HS-27A (cell line): Measurements from ENCODE around the gene ZDHHC20.

Experiments used
- DNase-seq: peaks from one replicate; pipeline ENCODE4 v3.0.0-alpha.2; 2012; ENCODE audit warnings: low read depth, missing footprints

Gene ZDHHC20

DNA sequence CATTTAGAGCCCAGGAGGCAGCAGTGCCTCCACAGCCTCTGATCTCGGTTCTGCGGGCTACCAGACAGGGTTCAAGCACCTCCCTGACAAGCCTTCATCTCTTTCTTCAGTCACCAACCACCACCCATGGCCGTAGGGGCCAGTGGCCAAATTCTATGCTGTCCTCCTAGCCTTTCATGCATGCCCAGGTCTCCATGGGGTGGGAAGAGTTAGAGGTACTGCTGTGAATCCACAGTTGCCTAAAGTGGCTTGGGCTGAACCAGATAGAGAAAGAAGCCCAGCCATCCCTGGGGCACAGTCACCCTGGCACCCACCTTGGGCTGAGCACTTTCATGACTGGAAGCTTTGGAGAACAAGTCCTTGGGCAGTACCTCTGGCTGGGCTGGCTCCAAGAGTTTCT lies 97.4 kb downstream of the ZDHHC20 start:
- DNase-seq: no peak

DNA sequence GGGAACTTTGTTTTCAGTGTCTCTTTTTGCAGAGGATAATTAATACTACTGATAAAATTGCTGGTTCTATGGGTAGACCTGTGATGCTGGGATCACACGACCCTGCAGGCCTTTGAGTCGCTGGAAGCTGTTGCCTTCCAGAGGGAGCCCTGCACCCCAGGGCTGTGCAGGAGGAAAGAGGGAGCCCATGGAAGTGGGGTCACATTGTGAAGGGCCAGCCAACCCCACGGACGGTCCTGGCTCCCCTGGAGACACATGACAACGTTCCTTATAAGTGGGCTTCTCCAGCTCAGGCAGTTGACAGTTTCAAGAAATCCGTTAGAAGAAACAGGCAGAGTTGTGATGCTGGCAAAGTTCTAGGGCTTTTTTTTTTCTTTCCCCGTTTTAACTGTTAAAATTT lies 98.0 kb downstream of the ZDHHC20 start:
- no peak for DNase-seq

DNA sequence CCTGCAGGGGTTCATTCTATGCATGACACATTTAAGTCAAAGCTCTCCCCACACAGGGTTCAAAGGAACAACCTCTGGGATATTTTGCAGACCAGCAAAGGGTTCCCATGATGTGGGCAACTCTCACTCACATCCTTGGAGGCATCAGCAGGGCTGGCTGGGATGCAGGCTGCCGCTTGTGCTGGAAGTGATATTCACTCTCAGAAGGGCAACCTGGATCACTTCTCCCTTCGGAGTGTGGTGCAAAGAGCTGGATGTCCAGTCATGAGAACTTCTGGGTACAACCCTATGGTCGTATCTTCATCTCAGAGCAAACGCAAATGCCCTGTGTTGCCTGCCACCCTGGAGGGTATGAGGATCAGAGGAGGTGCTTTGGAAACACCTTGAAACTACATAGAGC lies 98.6 kb downstream of the ZDHHC20 start:
- no peak for DNase-seq

DNA sequence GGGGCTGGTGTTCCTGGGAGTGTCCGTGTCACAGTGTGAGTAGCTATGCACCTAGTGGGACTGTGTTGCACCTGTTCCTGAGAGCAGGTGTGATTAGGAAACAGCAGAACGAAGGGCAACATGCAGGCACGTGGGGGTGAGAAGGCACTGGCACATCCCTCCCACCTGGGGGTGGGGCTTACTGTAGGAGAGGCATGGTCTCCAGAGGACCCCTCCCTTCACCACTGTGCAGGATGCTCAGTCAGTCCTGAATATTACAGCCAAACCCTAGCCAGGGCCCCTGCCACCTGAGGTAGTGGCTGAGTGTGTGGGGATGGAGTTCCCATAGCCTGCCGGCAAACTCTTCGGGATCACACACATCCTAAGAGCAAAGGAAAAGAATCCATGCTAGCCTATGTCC lies 99.2 kb downstream of the ZDHHC20 start:
- no peak for DNase-seq

DNA sequence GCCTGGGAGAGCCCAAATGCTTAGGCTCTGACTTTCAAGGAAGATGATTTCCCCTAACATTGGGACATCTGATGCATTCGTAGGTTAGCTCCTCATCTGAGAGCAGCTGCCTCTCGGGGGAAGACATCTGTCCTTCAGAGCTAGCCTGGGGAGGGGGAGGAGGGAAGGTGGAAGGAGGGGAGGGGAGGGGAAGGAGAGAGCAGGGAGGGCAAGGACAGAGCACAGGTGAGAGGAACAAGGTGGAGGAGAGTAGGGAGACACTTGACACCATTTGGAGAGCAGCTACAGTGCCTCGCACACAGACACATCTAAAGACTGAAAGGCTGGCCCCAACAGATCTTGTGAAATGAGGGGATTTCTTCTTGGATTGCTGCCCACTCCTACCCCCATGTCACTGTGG lies 103.8 kb downstream of the ZDHHC20 start:
- no peak for DNase-seq

DNA sequence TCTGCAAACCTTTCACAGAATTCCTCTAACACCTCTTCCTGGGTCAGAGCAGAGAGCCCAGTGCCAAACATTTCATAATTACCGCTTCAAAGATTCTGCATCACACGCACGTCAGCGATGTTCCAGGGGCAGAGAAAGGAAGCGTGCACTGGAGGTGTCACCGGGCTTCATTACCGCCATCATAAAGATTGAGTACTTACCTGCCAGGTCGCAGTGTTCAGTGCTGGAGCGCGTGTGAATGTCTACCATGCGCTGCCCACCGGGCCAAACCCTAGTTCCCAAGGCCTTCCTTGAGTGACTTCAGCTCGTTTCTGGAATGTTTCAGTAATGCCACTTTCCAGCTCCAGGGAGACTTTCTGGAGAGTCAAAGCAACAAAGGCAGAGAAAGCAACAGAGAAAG lies 104.4 kb downstream of the ZDHHC20 start:
- DNase-seq: no peak

DNA sequence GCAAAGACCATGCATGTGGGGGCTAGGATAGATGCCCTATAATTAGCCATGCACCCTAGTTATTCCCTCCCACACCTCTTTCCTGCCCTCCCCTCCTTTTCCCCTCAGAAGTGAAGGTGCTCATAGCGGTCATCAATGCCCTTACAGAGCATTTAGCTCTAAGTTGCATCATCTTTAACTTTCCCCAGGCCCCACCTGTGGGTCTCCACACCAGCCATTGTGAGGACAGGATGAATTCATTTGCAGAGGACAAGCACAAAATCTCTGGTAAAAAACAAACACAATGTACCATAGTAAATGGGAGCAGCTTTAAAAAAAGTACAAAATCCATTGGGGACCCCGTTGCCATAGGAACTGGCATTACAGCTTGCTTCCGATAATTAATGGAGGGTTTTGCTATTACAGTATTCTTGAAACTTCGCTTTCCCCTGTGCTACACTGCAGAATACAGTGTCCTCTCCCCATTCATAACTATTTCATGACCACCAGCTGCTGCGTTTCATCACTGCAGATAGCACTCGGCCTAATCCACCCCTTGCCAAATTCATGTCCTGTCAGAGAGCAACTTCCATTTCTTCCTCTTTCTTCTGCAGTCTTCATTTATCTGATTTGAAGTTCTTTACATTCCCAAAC lies 110.5 kb downstream of the ZDHHC20 start:
- DNase-seq: no peak

DNA sequence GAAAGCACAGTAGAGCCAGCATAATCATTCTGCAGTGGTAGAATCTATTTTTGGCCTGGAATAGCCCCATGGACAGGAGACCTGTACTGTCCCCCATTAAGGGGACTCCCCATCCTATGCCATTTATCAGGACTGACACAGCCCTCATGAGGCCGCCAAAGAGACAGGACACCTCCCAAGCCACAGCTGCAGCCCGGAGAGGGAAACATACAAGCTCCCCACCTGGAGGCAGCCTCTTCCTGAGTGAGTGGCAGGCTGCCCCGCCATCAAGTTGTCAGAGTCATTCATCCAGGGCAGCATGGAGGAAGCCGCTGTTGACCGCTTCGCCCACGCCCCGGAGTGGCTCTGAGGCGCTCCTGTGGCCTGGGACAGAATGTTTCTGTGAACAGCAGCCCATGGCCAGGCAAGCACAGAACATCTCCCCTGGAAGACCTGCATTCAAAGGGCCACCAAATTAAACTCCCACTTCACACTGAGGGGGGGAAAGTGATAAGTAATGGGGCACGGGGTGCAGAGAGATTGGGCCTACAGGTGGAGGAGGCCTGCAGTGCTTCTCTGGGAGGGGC lies 111.3 kb downstream of the ZDHHC20 start:
- DNase-seq: no peak

DNA sequence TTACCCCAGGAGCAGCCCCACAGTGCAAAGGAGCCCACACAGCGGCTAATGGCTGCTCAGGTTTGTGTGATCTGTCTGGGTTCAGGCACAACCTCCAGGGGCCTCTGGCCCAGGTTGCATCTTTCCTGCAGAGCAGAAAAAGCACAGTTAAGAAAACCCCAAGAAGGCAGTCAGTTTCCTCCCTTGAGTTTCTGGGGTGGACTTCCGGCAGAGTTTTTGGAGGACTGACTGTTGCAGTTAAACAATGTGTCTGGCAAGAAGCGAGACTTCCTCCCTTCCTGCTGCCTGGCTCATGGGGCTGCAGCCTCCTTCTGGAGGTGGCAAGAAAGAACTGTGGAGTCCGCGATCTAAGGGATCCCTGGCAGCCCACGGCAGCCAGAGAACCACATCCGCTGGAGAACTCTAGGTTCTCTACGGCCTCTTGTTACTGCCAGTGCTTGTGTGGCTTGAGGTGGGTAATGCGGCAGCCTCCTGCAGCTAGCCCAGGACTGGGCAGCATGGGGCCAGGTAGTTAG lies 114.4 kb downstream of the ZDHHC20 start:
- no peak for DNase-seq

DNA sequence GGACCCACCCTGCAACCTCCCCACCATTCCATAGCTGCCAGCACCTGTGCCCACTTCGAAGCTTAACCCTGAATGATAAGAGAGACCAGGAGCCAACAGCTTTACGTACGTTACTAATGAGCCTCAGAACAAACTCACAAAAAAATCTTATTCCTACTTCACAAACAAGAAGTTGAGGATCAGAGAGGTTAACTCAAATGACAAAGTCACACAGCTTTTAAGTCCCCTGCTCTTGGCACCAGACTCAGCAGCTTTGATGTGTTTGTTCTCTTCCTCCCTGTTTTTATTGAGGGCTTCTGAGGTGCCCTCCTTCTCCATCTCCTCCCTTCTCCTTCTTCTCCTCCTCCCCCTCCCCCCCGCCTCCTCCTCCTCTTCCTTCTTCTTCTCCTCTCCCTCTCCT lies 115.4 kb downstream of the ZDHHC20 start:
- DNase-seq: no peak

DNA sequence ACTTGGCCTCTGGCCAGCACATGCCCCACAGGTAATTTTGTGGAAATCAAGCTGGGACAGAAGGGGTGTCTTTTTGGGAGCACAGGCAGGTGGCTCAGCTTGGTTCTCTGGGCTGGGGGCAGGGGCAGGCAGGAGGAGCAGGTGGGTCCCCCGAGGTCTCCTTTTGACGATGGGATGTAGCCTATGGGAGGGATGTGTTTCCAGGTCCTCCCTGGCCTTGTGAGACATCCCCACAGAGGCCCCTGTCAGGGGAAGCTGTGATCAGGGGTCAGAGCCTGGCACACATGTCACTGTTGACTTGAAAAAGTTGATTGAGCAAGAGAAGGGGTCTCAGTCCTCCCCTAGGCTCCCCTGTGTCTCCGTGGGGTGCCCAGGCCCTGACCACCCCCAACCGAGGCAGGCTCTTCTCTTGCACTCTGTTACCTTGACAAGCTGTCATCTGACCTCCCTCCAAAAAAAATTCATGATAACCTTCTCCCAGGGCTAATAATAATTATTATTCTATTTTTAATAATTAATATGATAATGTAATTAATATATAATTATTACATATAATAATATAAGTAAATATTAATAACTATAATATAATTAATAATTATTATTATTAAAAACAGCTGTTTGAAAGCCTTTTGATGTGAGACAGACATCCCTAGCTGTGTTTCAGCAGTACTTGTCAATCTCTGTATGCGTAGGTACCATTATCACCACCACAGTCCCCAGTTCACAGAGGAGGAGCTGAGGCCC lies 116.2 kb downstream of the ZDHHC20 start:
- no peak for DNase-seq

DNA sequence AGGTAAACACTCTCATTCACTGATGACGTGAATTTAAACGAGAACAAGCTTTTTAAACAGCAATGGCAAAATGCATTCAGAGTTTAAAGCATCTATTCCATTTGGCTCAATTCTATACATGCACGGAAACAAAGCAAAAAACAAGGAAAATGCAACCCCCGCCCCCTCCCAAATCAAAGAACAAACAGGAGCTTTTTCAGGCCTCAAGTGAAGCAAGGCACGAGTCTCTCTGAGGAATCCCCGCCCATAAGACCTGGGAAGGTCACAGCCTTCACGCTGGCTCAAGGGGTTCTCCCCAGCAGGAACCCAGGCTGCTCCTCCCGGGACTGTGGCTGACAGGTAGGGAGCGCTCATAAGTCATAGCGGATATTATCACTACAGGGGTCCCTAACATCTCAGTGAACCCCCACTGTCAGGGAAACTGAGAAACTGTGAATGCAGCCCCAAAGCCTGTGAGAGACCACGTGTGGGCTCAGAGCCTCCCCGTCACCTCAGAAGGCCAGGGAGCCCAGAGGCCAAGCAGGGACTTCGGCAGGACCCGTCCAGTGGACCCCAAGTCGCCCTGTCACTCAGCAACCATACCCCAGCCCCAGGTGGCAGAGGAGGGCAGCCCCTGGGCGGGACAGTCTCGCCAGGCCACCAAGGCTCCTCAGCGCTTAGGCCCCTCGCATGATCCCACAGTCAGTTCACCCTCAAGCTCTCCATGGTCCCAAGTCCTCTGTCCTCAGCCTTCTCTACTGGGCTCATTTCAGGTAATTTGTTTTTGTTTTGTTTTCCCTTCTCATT lies 117.3 kb downstream of the ZDHHC20 start:
- DNase-seq: no peak

DNA sequence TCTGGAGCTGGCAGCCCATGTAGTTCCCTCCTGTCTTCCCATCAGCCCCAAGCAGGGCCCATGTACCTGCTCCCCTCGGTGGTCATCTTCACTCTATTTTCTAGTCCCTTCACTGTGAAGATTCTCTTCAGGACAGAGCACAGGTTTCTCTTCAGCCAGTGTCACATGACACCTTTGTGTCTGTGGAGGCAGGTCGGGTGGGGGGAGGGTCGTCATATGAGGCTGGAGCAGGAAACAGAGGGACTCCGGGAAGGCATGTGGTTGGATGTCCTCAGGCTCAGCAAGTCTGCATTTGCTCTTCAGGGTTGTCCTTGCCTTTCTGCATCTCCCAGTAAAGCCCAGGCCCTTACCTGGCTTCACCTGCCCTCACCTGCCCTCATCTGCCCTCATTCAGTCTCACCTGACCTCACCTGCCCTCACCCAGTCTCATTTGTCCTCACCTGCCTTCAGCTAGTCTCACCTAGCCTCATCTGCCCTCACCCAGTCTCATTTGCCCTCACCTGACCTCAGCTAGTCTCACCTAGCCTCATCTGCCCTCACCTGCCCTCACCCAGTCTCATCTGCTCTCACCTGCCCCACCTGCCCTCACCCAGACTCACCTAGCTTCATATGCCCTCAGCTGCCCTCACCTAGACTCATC lies 120.3 kb downstream of the ZDHHC20 start:
- DNase-seq: no peak

DNA sequence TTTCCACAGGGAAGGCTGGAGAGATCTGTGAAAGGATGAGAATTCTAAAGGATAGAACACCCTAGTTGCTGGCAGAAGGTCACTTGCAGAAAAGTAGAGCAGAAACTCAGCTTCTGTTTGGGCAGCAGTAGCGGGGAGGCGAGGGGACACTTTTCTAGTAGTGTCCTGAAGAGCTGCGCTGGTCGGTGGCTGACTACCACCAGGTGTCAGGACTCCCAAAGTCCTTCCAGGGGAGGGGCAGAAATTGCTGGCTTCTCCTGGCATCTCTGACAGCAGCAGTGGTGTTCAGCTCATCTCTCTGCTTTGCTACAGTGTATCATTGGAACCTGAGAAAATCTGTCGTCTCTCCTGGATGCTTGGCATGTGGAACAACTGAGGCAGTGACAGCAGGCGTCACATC lies 120.9 kb downstream of the ZDHHC20 start:
- no peak for DNase-seq

DNA sequence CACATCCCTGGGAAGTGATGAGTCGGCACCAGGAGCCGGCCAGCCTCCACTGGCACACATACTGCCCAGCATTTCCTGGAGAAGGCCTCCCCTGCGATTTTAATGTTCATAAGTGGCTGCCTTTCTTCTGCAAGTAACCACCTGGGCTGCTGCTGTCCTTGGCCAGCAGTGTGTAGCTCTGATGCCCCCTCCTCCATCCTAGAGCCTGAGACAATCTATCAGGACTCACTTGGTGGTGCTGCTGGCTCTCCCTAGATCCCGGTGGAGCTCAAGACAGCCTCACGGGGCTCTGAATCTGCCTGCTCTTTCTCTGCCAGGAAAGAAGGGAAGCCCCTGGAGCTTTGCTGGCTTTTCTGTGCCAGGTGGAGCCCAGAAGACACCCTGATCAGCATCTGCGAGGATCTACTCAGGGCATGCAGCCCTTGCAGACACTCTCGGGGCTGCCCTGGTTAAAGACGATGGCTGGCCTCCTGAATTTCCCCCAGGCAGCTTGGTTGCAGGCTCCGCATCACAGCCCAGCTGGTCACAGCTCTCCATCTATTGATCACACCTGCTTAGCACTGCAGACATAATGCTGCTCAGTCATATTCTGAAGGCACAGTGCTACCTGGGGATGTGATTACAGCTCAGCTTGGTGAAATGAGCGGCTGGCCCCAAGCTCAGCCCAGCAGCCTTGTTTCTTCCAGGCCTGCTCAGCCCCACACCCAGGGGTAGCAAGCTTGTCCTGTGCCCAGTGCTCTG lies 122.3 kb downstream of the ZDHHC20 start:
- DNase-seq: no peak

DNA sequence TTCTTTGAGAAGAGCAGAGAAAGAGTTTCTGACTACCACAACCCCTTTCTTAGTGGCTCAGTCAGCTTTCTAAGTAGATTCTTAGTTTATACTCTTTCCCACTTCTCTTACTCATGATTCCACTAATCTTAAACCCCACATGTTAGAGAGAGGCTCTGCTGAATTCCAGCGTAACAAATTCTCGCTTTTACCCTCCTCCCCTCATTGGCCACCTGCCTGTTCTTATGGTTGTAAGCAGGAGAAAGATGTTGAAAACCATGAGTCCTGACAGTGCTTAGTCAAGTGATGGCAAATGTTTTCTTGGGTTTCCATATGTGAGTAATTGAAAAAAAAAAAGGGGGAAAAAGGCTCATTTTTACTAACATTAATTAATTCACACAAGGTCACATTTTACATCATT lies 125.9 kb downstream of the ZDHHC20 start:
- no peak for DNase-seq

DNA sequence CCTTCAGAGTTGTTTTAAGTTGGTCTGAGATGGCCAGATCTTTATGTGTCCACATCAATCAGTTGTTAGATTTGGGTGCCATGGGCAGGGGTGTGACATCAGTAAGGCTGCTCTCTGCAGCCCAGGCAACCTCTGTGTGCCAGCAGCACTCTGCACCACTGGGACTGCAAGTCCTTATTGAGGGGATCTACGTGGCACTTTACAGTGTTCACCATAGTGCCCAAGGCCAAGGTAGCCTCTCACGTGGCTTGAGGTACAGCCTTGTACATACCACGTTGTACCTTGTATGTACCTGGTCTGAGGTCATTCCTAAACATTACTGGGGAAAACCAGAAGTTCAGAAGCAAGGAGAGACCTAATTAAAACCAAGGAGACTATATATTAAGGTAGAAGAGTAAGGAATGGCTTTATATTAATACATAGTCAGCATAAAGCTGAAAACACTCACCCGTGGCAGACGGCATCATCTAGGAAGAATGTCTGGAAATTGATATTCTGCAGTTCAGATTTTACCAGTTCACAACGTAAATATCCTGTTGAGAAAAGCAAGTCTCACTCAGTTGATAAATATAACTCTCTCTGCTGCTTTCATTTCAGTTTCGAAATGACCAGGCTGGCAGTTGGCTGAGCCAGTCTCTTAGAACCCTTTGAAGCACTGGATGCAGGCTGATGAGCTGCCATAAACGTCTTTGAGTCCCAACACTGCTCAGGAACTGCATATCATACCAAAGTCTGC lies 128.8 kb downstream of the ZDHHC20 start:
- DNase-seq: no peak

DNA sequence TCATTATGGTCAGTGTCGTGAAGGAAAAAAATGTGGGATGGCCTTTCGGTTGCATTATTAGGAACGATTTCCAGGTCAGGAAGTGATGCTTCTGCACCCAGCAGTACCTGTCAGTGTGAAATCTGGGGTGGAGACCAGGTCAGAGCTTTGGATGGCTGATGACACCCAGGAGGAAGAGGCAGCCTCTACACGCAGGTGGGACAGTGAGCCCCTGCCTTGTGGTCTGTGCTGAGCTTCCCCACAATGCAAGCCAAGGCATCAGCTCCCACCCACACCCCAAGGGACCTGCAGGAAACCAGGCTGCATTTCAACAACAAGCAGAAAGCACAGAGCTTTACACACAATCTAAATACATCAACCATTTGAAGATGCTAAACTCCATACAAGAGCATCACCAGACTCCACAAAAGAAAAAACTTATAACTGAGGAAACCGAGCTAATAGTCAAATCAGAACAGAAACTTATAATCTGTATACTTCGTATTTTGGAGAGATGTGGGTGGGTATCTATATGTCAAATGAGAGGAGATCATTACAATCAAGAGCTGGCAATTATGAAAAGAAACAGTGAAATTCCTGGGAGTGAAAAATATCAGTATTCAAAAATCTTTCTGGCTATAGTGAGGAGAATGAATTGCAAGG lies 130.1 kb downstream of the ZDHHC20 start:
- DNase-seq: no peak

DNA sequence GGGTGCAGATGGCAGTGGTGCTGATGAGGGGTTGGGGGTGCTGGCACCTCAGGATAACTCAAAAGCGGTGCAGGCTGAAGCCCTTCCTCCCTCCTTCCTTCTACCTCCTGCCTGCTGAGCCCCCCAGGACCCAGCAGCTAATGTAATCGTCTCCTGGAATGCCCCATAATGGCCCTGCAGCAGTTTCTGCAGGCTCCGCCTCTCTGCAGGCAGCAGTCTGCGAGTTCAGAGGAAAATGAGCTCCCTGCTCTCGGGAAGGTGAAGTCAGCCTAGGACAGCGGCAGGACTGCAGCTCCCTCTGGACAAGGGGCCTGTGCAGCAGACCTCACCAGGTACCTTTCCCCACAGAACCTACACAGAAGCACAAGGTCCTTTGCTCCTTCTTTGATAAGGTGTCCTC lies 130.9 kb downstream of the ZDHHC20 start:
- no peak for DNase-seq
